ENCODE results near the gene LTB4R2.
A peak's percentile ranks its signal among the peaks of the same experiment; 100 is the strongest.
"Not testable (repeated sequence)": the region's sequence is repeated elsewhere in the genome, so short reads cannot be mapped to it uniquely, and the experiment has no call there.

Gene LTB4R2

DNA sequence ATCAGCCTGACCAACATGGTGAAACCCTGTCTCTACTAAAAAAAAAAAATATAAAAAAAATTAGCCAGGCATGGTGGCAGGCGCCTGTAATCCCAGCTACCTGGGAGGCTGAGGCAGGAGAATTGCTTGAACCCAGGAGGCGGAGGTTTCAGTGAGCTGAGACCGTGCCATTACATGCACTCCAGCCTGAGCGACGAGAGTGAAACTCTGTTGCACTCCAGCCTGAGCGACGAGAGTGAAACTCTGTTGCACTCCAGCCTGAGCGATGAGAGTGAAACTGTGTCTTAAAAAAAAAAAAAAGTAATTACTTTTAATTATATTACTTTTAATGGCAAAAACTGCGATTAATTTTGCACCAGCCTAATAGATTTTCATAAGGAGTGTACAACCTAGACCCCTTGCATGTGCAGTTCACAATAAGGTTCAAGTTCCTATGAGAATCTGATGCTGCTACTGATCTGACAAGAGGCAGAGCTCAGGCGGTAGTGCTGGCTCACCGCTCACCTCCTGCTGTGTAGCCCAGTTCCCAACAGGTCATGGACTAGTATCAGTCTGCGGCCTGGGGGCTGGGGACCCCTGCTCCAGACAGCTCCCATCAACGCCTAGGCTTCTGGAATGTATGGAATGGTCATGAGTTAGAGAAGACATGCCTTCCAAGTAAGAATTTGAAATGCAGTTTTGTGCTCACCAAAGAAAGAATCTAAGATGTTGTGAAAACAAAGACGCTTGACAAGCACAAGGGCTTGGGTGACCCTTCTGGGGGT is 11.5 kb downstream of the LTB4R2 start:
- no peak for DNase-seq

DNA sequence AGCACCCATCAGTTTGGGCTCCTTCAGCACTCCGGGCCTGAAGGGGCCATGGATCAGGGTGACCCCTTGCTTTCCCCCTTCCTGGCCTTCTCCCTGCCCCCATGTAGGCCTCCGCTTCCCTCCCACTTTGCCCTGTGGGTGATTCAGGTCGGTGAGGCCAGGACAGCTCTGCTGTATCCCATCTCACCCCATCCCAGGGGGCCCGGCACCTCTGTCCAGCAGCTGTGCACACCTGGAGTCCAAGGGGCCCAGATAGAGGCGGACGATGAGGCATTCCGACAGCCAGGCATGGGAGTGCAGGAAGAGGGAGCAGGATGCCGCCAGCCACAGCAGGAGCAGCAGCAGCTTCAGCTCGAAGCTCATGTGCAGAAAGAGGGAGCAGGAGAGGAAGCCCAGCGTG is 12.7 kb downstream of the LTB4R2 start:
- DNase-seq, result no peak

DNA sequence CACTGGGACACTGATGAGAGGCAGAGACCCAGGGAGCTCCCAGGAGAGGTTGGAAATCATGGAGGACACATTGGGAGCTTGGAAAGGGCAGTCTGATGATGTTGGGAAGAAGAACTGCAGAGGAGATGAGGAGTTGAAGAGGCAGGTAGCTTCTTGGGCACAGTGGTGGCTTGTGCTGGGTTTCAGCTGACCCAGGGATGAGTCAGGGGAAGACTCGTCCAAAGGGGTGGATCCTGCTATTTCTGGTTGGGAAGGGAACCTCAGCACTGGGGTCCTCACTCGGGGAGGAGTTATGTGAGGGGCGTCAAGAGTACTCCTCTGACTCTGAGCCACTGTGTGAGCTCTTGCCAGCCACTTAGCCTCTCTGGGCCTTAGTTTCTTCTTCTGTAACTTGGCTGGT is 13.4 kb downstream of the LTB4R2 start:
- DNase-seq, result no peak

DNA sequence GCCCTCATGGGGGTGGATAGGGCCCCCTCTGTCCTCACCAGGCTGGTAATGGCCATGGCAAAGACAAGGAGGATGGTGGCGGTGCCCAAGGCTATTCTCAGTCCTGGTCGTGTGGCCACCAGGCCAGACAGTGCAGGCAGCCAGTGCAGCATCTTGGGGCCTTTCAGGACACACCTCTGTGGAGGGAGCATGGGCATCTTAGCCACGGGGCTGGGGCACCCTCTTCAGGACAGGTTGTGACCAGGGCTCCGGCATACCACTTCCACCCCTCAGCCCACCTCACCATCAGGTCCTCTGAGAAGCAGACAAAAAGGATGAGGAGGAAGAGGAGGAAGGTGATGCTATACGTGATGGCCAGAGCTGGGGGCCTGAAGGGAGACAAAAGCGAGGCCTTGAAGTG is 14.1 kb downstream of the LTB4R2 start:
- DNase-seq, result no peak

DNA sequence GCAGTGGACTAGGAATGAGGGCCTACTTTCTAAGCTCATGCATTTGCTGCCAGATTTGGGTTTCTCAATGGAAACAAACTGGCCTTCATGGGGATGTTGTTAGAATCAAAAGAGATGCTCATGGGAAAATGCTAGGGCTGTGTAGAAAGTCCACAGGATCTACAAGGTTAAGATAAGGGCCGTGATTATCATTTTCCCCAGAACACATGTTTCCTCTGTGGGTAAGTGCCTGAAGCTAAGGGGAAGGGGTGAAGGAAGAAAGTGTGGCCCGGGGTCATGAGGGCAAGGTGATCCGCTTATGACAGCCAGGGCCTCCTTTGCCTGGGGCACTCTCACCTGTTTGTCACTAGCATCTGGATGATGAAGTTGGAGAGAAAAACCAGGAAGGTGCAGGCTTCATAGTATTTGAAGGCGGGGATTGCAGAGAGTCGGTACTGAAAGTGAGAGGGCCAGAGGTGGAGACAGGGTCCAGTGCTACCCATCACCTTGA is 15.1 kb downstream of the LTB4R2 start:
- no peak for DNase-seq

DNA sequence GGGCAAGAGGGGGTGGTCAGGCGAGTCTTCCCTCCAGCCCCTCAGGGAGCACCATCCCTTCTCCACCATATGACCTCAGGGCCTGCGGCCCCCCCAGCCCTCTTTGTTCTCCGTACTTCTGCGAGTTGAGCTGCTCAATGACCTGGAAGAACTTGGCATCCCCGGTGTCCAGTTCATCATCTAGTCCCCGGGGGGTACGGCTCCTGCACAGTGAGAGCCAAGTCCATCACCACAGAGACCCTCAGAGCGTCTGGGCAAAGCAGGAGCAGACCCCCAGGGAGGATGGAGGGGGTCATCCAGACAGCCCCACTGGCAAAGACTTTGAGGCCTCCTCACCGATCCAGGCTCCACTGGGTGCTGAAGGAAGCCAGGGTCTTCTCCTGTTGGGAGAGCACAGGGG is 16.0 kb downstream of the LTB4R2 start:
- no peak for DNase-seq

DNA sequence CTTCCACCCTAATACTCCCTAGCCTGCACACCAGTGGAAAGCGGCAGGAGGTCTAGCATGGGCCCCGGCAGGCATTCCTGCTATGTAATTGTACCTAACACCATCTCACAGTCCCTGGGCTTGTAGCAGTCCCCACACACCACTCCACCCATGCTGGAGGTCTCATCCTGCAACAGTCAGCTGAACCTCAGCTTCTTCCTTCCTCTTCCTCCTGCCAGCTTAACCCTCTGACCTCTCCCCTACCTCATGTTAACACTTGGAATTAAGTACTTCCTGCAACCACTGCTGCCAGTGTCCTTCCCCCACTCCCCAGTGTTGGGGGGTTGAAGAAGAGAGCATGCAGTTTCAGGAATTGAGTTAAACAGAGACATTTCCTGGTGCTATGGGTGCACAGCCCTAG is 17.4 kb downstream of the LTB4R2 start:
- no peak for DNase-seq

DNA sequence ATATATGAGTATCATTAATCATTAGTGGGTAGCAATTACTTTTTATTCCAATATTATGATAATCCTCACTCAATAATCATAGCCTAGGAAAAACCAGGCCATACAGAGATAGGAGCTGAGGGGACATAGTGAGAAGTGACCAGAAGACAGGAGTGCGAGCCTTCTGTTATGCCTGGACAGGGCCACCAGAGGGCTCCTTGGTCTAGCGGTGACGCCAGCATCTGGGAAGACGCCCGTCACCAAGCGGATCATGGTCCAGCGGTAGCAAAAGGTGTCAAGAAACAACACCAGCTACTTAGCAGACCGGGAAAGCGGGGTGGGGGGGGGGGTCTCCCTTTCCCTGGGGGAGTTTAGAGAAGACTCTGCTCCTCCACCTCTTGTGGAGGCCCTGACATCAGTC is 18.0 kb downstream of the LTB4R2 start:
- not testable (repeated sequence) for DNase-seq

DNA sequence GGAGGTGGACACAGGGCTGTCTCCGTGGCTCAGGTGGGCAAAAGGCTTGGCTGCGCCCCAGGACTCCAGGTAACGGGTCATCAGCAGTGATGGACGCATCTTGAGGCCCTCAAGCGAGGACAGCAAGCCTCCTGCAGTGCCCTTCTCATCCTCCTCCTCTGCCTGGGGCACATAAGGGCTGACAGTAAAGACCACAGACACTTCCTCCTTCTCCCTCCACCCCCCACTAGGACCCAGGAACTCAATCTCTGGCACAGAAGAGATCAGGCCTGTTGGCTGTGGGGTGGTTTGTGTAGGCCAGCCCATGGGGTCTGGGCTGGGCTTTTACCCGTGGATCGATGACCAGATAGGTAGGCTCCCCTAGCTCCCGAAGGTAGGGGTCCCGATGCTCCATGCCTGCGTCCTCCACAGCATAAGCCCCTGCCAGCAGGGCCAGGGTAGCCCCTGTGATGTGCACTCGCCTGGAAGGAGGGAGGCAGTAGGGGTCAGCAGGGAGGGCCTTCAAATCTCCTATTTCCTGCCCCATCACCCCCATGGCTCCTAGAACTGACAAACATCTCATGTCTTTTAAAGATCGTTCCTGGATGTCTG is 19.2 kb downstream of the LTB4R2 start:
- no peak for DNase-seq

DNA sequence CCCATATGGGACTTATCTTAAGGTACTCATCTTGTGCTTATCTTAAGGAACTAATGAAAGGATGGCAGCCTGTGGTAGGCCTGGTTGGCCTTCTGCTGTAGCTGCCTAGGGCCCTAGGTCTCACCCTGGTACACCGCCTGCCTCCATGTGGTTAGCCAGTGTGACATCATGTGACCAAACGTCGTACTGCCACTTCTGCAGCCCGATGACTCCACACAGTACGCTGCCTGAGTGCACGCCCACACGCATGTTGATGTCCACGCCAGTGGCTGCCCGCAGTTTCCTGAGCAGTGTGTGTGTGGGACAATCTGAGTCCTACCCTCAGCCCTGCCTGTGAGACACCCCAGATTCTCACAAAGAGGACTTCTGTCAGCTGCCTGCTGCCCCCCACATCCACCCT is 19.8 kb downstream of the LTB4R2 start:
- DNase-seq, result peak; percentile 24

DNA sequence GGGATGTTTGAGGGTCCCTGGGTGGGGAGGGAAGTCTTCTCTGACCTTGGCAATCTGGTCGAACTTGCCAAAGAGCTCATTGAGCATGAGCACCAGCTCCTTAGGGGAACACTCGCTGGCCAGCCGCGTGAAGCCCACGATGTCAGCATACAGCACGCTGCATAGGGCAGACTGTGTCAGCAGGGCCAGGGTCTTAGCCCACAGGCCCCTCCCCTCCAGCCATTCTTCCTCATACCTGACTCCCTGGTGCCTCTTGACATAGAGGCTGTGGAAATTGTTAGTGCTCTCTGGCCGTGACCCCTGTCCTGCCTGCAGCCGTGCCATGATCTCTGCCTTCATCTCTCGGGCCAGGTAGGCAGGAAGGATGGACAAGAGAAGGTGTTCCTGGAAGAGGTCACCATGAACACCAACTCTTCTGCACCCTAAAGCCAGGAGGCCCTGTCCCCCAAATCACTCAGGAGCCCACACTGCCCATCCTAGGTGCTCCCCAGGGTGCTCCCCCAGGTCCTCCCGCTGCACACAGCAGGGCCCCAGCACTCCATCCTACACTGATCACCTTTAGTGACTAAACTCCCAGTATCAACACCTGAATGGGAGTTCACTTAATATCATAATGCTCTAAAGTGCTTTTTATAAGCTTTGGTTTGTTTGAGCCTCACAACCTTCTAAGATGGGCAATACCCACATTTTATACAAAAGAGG is 21.2 kb downstream of the LTB4R2 start:
- no peak for DNase-seq

DNA sequence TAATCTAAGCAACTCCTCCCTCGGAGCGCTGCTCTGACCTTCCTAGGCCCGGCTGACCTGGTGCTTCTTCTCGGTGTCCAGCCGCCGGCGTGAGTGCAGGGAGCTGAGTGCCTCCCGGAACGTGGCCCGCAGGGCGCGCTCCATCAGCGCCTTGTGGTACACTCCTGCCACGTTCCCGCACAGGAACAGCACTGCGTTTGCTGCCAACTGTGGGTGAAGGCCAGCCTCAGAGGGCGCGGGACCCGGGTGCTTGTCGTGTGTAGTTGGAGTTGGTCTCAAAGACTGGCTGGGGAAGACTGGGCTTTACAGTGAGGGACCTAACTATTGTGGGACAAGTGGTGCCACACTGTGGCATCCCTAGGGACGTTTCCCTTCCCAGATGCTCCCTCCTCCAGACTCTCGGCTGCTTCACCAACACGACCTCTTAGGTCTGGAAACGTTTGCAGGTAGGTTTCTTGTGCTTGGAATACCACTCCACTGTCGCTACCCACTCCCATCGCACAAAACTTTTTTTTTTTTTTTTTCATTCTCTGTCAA is 21.9 kb downstream of the LTB4R2 start:
- no peak for DNase-seq

DNA sequence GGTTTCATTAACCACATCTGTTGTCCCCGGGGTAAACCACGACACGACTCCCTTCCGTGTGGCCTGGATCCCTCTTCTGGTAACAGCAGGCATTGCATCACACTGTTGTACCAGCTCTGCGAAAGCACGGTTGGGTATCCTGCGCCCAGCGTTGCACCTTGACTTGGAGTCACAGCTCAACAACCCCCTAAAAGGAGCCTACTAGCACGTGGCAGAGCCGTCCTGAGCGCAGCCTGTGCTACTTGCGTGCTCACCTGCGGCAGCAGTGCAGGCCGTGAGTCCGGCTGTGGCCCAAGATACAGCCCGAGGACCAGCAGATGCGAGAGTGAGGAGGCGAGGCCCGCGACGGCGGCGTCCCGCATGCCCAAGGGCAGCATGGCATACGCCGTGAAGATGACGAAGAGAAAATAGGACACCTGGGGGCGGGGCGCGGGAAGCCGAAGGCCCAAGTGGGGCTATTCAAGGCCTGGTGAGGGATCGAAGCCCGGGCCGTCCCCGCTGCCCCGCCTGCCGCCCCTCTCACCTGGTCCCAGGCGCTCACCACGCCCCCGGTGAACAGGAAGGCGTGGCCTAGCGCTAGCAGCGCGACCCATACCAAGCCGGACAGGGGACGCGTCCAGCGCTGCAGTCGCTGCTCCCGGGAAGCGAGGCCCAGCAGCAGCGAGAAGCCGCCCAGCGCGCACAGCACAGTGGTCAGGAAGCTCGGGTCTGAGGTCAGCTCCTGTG is 22.5 kb downstream of the LTB4R2 start:
- peak; percentile 81 for DNase-seq

DNA sequence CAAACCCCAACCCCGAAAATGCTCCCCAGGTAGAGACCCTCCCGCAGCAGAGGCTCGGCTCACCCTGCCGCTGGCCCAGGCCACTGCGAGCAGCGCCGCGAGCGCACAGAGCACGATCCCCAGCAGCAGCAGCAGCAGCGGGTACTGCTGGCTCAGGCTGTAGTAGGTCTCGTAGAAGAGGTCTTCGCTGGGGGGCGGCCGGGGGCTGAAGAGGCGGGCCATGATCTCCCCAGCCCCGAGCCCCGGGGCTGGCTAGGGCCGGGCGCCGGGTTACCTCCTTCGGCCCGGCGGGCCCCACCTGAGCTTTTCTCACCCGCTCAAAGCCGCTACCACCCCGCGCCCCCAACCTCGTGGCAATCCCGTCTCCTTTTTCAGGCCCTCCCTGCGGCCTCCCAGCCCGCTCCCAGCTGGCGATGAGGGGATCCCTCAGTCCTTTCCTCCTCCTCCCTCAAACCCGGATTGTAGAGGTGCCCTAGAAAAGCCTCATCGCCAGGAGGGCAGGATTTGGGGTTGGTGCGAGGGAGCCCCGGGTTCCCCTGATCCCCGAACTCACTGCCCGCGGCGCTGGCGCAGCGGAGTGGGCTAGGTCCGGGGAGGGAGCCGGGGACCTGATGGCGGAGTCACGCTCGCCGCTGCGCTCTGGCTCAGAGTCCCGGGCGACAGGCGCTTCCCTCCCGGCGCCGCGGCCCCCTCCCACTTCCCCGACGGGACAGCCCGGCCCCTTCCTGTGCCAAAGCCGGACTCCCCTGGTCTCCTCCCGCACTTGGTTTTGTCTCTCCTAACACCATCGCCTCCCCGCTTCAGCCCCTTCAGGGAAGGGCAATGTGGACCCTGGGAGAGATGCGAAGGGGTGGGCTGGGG is 24.7 kb downstream of the LTB4R2 start, which contains the start of gene ADCY4:
ADCY4 (minus strand) TSS at position 641 of the 861 bp plus-strand sequence; CDS start at position 222, 419 bp downstream.
- no peak for DNase-seq

DNA sequence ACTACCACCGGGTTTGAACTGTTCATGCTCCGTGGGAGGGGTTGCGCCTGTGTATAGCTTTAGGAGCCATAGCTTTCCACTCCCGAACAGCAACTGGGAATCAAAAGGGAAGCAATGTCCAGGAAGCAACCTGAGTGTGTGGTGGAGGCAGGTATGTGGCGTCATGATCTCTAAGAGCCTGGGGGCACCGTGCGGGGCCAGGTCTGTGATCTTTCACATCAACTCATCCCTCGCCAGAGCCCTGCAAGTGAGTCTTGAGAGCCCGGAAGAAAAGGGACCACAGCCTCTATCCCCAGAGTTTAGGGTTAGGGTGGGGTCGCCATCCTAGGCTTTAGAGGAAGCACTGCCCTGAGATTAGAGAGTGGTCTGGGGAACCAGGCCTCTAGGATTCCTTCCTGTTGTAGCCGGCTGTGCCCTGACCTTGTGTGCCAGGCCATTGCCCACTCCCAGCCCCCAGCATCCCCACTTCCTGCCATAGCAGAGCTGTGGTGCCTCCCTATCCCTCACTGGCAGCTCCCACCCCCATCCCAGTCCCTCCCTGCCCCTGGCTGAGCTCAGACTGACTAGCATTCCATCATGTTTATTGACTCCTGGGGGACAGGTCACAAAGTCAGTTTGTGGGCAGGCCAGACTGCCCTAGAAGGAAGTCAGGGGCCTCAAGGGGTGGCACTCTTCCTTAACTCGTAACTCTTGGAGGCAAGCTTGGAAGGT is 25.7 kb downstream of the LTB4R2 start:
- no peak for DNase-seq

DNA sequence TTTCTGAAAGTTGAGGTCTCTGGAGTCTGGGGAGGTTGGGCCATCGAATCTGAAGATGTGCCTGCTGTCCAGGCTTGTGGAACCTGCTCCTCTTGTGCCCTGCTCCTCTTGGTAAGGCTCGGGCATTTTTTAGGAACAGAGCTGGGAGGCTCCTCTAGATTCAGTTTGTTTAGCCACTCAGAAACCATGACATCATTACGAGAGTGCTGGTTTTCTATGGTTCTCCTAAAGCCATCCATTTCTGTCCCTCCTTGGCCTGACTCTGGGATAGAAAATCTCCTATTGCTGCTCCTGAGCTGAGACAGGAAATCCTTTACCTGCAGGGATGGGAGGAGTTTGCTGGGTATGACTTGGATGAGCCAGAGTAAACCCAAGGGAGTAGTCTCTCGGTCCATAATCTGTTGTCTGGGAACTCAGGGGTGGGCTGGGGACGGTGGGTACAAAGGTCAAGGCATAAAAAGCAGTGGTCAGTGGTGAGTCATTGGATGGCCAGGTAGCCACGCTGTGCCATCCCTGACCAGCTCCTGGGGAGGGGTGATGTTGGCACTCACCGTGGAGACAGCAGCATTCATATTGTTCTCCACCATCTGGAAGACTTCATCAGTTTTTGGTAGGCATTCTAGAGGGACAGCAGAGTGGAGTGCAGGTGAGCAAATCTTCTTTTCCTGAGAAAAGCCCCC is 27.3 kb downstream of the LTB4R2 start:
- no peak for DNase-seq

DNA sequence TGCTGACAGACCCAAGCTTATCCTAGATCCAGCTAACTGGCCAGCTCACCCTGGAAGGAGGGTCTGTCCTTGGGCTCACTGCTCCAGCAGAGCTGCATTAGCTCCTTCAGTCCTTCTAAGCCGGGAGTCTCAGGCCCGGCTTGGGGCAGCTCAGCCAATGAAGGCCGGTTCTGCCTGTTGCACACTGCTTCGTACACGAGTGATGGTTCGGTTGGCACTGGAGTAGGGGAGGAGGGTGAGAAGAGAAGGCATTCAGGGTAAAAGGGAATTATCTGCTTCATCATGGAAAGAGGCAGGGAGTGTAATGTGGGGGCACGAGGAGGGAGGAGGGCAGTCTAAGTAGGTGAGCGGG is 27.9 kb downstream of the LTB4R2 start:
- no peak for DNase-seq

DNA sequence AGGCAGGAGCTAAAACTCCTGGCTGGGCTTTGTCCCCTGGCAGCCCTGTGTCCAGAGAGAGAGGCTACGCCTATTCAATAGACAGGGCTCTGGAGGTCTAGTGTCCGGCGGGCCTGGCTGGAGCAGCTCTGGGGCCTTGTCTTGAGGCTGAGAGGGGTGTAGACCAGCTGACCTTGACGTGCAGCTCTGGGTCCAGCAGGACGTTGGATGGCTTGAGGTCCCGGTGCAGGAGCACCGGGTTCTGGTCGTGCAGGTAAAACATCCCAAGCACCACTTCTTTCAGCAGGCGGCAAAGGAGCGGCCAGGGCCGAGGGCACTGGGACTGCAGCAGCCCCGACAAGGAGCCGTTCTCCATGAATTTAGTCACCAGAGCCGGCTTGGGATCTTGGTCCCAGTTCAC is 28.9 kb downstream of the LTB4R2 start:
- no peak for DNase-seq

DNA sequence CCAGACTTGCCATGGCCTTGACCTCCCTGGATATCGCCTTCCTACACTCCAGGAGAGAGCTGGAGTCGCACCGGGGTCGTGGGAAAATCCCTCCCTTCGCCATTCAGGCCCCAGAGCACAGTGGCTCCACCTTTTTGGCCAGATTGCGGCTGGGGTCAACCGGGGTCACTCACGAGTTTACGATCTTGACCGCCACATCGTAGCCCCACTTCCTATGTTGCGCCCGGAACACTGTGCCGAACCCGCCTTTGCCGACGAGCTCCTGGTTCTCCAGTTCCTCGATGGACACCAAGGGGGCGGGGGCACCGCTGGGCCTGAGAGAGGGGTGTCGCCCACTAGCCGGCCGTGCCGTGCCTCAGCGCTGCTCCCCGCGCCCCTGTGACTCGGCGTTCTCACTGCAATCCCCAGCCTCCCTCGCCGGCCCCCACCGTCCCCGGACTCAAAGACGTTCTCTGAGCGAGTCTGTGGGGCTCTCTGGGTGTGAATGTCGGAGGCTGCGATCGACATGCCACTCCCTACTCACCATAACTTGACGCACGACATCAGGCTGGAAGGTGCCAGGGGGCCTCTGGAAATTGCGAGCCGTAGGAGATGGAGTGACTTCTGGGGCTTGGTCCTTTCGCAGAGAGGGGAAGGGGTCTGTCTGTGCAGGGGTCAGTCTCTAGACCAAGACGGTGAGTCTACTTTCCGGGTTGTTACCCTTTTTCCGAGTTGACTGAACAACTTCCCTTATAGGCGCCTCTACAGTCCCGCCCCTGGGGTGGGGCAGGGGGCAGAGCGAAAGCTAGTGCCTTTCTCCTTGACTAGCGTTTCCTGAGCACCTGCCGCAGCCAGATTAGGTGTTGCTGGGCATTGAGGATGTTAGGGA is 29.6 kb downstream of the LTB4R2 start, which contains the start of gene RIPK3:
RIPK3 (minus strand) TSS at position 708 of the 868 bp plus-strand sequence; CDS start at position 543, 165 bp downstream.
- DNase-seq, result peak; percentile 64

DNA sequence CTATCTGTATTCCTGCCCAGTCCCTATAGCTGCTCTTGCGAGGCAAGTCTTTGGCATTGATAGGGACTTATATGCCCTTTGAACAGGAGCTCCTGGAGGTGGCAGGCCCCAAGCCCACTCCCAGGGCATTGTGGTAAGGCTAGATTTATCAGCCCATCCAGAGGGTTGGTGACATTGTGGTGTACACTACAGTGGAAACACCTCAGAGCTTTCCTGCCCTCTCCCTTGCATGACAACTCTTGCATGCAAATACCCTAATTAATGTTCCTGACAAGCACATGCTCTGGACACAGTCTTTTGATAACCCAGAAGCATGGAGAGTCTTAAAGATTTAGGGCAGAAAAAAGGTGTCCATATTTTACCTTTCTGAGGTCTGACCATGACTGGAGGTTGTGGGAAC is 30.7 kb downstream of the LTB4R2 start:
- no peak for DNase-seq
